PFSK-1 (cell line): ENCODE results near the gene RANBP10.

Experiments used
- POLR2AphosphoS5 ChIP-seq: IDR thresholded peaks from 2 replicates; pipeline ENCODE4 v1.6.1; 2012; ENCODE audit warnings: low read depth, mild to moderate bottlenecking, control low read depth, low read length, moderate library complexity
- REST ChIP-seq, 2 experiments: IDR thresholded peaks; 2 replicates each; pipeline versions ENCODE4 v1.6.1 to v1.8.0; 2011 to 2012; ENCODE audit warnings: low read depth in 2 of 2, low read length in 2 of 2, control low read depth in 1 of 2, inconsistent platforms in 1 of 2, mild to moderate bottlenecking in 1 of 2, moderate library complexity in 1 of 2; ENCODE audit not compliant: insufficient read depth in 1 of 2
- SIN3A ChIP-seq: IDR thresholded peaks from 2 replicates; pipeline ENCODE4 v1.6.1; 2012; ENCODE audit warnings: mild to moderate bottlenecking, low read length, moderate library complexity, borderline replicate concordance; ENCODE audit not compliant: insufficient read depth
- TAF1 ChIP-seq: IDR thresholded peaks from 2 replicates; pipeline ENCODE4 v1.6.1; 2012; ENCODE audit warnings: low read length, control low read depth, borderline replicate concordance; ENCODE audit not compliant: insufficient read depth

- TF ChIP-seq POLR2AphosphoS5 = no peak
- no peak for TF ChIP-seq SIN3A
- no peak for TF ChIP-seq TAF1
- TF ChIP-seq REST (IDR thresholded peaks at IDR 0.05; ENCODE audit: insufficient read depth in 1 of 2, low read depth in 2 of 2, low read length in 2 of 2) = no peak
Measured at GRCh38 chr16:67750466-67750865, 55.9 kb downstream of the RANBP10 start.
